Keratinocyte (primary cell): ENCODE results near the gene MUS81.

Source experiments
- CTCF ChIP-seq, 3 experiments: IDR thresholded peaks in 1 of 3; conservative IDR thresholded peaks in 1 of 3; optimal IDR thresholded peaks in 1 of 3; 2 replicates in 2 of 3; 3 replicates in 1 of 3; pipeline versions ENCODE3 to v1.5.1; 2011; ENCODE audit warnings: low read length in 3 of 3, mild to moderate bottlenecking in 3 of 3, moderate library complexity in 2 of 3, control low read depth in 1 of 3, inconsistent platforms in 1 of 3; ENCODE audit not compliant: insufficient read depth in 2 of 3; ENCODE audit errors: extremely low read depth in 1 of 3
- EZH2 ChIP-seq: IDR thresholded peaks from one replicate; pipeline ENCODE4 v1.6.1; 2012; ENCODE audit warnings: inconsistent platforms, mild to moderate bottlenecking, low read length, moderate library complexity

DNA sequence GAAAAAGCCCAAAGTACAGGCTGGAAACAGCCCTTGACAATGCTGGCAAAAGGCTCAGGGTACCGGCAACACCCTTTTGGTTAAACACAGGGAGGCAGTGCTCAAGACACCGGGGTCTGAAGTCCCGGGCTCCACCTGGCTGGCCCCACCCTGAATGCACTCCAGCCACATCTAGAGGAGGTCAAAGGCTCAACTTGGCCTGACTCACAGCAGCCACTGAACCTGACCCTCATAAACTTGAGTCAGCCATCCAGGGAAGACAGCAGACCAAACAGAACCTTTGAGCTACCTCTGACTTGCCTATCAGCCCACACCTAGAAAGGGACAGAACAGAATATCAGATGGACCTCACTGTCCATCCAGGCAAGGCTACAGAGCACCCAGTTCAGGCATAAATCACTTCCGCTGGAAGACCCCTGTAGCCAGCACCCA lies 6.1 kb upstream of the MUS81 start:
- TF ChIP-seq CTCF (optimal IDR thresholded peaks at IDR 0.05 in 1 of 3, IDR thresholded peaks at IDR 0.05 in 1 of 3, conservative IDR thresholded peaks at IDR 0.05 in 1 of 3; ENCODE audit: extremely low read depth in 1 of 3, insufficient read depth in 2 of 3, low read length in 3 of 3), result no peak
- no peak for TF ChIP-seq EZH2
